Activated CD8-positive, alpha-beta T cell treated with anti-CD3 and anti-CD28 coated beads for 36 hours (primary cell): ENCODE results near the gene TBC1D22A. TPM values are rescaled to one million over a fixed set of nuclear protein-coding genes. Genes with fewer than 3 reads are reported as not detected.
A peak's percentile ranks its signal among the peaks of the same experiment; 100 is the strongest.

Experiments used
- ATAC-seq: fragments of 200-7000 bp; cut with Tn5 transposase; one replicate; pipeline ENCODE4 v1.10.0; 2021; ENCODE audit warnings: mild to moderate bottlenecking, moderate library complexity
- CTCF ChIA-PET: fragments of 350-600 bp; sonication (Branson Sonifier 250); formaldehyde crosslinking; loops from one replicate; lab custom pipeline; 2021; ENCODE audit warnings: antibody characterized with exemption; lab: Charles Lee
- POLR2A ChIA-PET: fragments of 350-600 bp; sonication (Branson Sonifier 250); formaldehyde crosslinking; loops from one replicate; lab custom pipeline; 2021; ENCODE audit warnings: antibody characterized with exemption; lab: Charles Lee
- DNase-seq: peaks from one replicate; pipeline ENCODE4 v3.0.0-alpha.2; 2020
- H3K27ac Mint-ChIP-seq: one replicate; pipeline ENCODE4 v1.8.0; 2021; ENCODE audit warnings: mild to moderate bottlenecking, mixed read lengths
- H3K27me3 Mint-ChIP-seq: one replicate; pipeline ENCODE4 v1.8.0; 2021; ENCODE audit warnings: mixed read lengths
- H3K36me3 Mint-ChIP-seq: one replicate; pipeline ENCODE4 v1.8.0; 2021; ENCODE audit warnings: low read depth, mixed read lengths
- H3K4me1 Mint-ChIP-seq: one replicate; pipeline ENCODE4 v1.8.0; 2021; ENCODE audit warnings: low read depth, mixed read lengths
- H3K4me3 Mint-ChIP-seq: one replicate; pipeline ENCODE4 v1.8.0; 2021; ENCODE audit warnings: mild to moderate bottlenecking, moderate library complexity, mixed read lengths
- H3K9me3 Mint-ChIP-seq: one replicate; pipeline ENCODE4 v1.8.0; 2021; ENCODE audit warnings: mixed read lengths
- CTCF ChIP-seq: fragments of 200-600 bp; IDR thresholded peaks from one replicate; pipeline ENCODE4 v1.8.0; 2022; ENCODE audit warnings: antibody characterized with exemption, mild to moderate bottlenecking
- intact Hi-C: fragments of 100-400 bp; cut with micrococcal nuclease; formaldehyde crosslinking; loops from one replicate; pipeline ENCODE4 v1.10.0; 2022
- total RNA-seq, 2 experiments: library from RNA; stranded (reverse); gene quantifications; one replicate each; pipeline ENCODE4 v1.2.3, GENCODE V29; 2021

TBC1D22A gene
- total RNA-seq, 2 experiments from 2014 or later: 41.0 to 42.8 TPM

DNA sequence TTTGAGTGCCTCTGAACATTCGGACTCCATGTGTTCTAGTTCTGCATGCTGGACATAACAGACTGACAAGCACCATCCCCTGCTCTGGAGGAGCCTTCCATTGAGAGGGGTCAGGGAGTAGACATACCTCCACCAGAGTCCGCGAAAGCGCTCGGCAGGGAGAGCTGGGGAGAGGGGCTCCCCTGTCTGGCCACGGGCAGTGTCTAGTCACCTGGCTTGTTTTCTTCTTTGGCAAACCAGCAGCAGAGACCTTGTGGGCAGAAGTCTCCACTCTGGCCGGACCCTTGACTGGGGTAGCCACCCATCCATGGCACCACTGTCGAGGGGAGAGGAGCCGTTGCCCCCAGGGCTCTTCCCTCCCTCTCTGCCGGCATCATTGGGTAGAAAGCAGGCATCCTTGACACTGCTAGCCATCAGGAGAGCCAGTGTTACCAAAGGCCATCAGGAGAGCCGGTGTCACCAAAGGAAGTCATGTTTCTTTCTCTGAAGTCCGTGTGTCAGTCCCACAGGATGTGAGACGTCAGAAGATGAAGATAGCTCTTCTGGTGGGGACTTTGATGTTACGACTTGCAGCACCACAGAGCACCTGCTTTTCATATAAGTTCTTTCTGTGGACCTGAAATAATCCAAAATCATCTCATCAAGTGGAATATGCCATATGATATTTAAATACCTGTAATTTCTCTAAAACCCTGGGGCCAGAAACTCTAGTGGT is 305.6 kb downstream of the TBC1D22A start:
- no peak overlapping the region for H3K4me3 Mint-ChIP-seq
- peak; percentile 17 for ATAC-seq
- CTCF ChIA-PET: no interaction called here
- H3K36me3 Mint-ChIP-seq: peaks cover 14% of the 10 kb centered on the region
- no peak for DNase-seq
- peaks cover 23% of the 10 kb centered on the region for H3K4me1 Mint-ChIP-seq
- peak overlapping the region; percentile 25 for H3K27ac Mint-ChIP-seq
- intact Hi-C loops: no loop called here
- H3K27me3 Mint-ChIP-seq: no peaks in the 10 kb centered on the region
- POLR2A ChIA-PET: no interaction called here
- TF ChIP-seq CTCF: no peak
- peaks cover 5% of the 10 kb centered on the region for H3K9me3 Mint-ChIP-seq

DNA sequence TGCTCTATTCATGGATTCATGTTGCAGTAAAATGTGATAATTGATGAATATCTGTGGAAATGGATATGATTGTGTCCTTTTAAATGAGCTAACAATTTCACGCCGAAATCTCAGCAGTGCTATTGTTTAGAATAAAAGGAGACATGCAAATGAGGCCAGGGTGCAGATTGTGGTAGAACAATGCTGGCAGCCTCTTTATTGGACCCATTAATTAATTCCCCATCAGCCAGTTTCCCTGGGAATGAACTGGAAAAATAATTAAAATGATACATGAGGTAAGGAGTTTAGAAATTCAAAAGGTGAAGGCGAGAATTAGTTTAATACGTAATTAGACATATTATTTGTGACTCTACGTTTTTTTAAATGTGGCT is 306.2 kb downstream of the TBC1D22A start:
- H3K4me1 Mint-ChIP-seq: peaks cover 23% of the 10 kb centered on the region
- intact Hi-C loops: no loop called here

DNA sequence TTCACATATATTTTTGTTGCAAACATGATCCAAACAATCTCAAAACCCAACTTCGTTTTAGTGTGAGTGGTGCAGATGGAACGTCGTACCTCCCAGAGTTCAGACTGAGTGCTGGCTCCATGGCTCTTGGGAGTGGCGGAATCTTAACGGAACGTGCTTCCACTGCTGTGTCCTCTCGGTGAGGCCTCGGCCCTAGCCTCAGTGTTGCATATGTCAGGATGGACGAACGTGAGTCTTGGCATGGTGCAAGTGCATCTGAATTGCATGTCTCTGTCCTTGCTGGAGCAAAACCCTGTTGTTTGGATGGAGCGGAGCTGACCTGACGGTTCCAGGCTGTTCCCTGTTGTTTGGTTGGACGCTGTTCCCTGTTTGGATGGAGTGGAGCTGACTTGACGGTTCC is 306.8 kb downstream of the TBC1D22A start:
- H3K27ac Mint-ChIP-seq: no peak overlapping the region
- CTCF ChIA-PET: no interaction called here
- no peak for DNase-seq

More for the DNA sequence above, 306.2 kb downstream of the TBC1D22A start:
- H3K9me3 Mint-ChIP-seq: peaks cover 5% of the 10 kb centered on the region
- ChIA-PET POLR2A (no interaction called here), CTCF (no interaction called here)
- no peak for DNase-seq
- peaks cover 13% of the 10 kb centered on the region for H3K36me3 Mint-ChIP-seq
- no peaks in the 10 kb centered on the region for H3K27me3 Mint-ChIP-seq
- ATAC-seq: no peak
- no peak overlapping the region for H3K27ac Mint-ChIP-seq
- no peak for TF ChIP-seq CTCF
- no peak overlapping the region for H3K4me3 Mint-ChIP-seq

GRCh38 chr22:47071078-47071806 is 308.8 kb downstream of the TBC1D22A start:
- Mint-ChIP-seq H3K4me1 (peaks cover 15% of the 10 kb centered on the region), H3K4me3 (no peak overlapping the region), H3K36me3 (peaks cover 31% of the 10 kb centered on the region), H3K9me3 (peaks cover 20% of the 10 kb centered on the region), H3K27me3 (no peaks in the 10 kb centered on the region), H3K27ac (no peak overlapping the region)
- intact Hi-C loops: no loop called here
- CTCF ChIA-PET: no interaction called here
- POLR2A ChIA-PET: no interaction called here
- TF ChIP-seq CTCF: no peak
- DNase-seq (no peak), ATAC-seq (no peak)

More for the DNA sequence above, 306.8 kb downstream of the TBC1D22A start:
- Mint-ChIP-seq H3K9me3 (peaks cover 8% of the 10 kb centered on the region), H3K27me3 (no peaks in the 10 kb centered on the region), H3K4me3 (no peak overlapping the region), H3K36me3 (peaks cover 20% of the 10 kb centered on the region), H3K4me1 (peaks cover 21% of the 10 kb centered on the region)
- intact Hi-C loops: no loop called here
- ATAC-seq: no peak
- TF ChIP-seq CTCF: no peak
- POLR2A ChIA-PET: no interaction called here
